IMR-90 (cell line): ENCODE measurements around the gene KIAA1328. TPM values are rescaled to one million over a fixed set of nuclear protein-coding genes. Genes with fewer than 3 reads are reported as not detected.

Experiments used
- ATAC-seq: fragments of 200-7000 bp; cut with Tn5 transposase; 2 replicates; pipeline ENCODE4 v1.9.1; 2020; ENCODE audit warnings: low read depth, mild to moderate bottlenecking, moderate library complexity
- BruUV-seq: library from RNA; stranded (reverse); fragments of 400-500 nt; replicated peaks from 2 replicates; lab custom pipeline; 2021; lab: Mats Ljungman, UMichigan
- CTCF ChIA-PET: fragments of 300-600 bp; formaldehyde crosslinking; extraction: SDS; loops from one replicate; lab custom pipeline; 2021; ENCODE audit warnings: antibody characterized with exemption; lab: Yijun Ruan, JAX
- POLR2A ChIA-PET: fragments of 300-600 bp; sonication (Branson Sonifier 250); formaldehyde crosslinking; loops from one replicate; lab custom pipeline; 2022; ENCODE audit warnings: antibody characterized with exemption; ENCODE audit not compliant: unreplicated experiment; lab: Charles Lee
- DNase-seq: peaks from one replicate; pipeline ENCODE4 v3.0.0; 2013
- H2AFZ ChIP-seq: replicated peaks from 2 replicates; pipeline ENCODE3; 2013; ENCODE audit warnings: low read length, mild to moderate bottlenecking; ENCODE audit not compliant: poor library complexity
- H2AK5ac ChIP-seq: 2 replicates; pipeline ENCODE4 v1.6.1; 2013; ENCODE audit warnings: low read depth, low read length, inconsistent platforms
- H2AK9ac ChIP-seq: replicated peaks from 2 replicates; pipeline ENCODE3; 2013; ENCODE audit warnings: mild to moderate bottlenecking, low read depth, low read length, moderate library complexity; ENCODE audit not compliant: poor library complexity
- H2BK120ac ChIP-seq: 2 replicates; pipeline ENCODE4 v1.6.1; 2013; ENCODE audit warnings: low read depth, low read length, inconsistent platforms
- H2BK15ac ChIP-seq: 3 replicates; pipeline ENCODE4 v1.6.1; 2013; ENCODE audit warnings: low read depth, low read length, inconsistent platforms
- H2BK20ac ChIP-seq: 2 replicates; pipeline ENCODE4 v1.6.1; 2013; ENCODE audit warnings: low read depth, mild to moderate bottlenecking, inconsistent platforms, low read length, moderate library complexity
- H2BK5ac ChIP-seq: 2 replicates; pipeline ENCODE4 v1.6.1; 2013; ENCODE audit warnings: mild to moderate bottlenecking, low read depth, low read length, inconsistent platforms; ENCODE audit not compliant: poor library complexity, severe bottlenecking
- H3K14ac ChIP-seq: replicated peaks from 2 replicates; pipeline ENCODE4 v1.6.1; 2013; ENCODE audit warnings: low read depth, low read length, inconsistent platforms
- H3K18ac ChIP-seq: 2 replicates; pipeline ENCODE4 v1.6.1; 2013; ENCODE audit warnings: low read depth, low read length, control low read depth
- H3K23ac ChIP-seq: 2 replicates; pipeline ENCODE4 v1.6.1; 2013; ENCODE audit warnings: low read depth, low read length, inconsistent platforms
- H3K27ac ChIP-seq: 2 replicates; pipeline ENCODE4 v1.5.1; 2013; ENCODE audit warnings: mild to moderate bottlenecking, control low read depth, low read length; ENCODE audit not compliant: insufficient read depth
- H3K27me3 ChIP-seq: 2 replicates; pipeline ENCODE4 v1.6.1; 2013; ENCODE audit warnings: low read length; ENCODE audit not compliant: control insufficient read depth, insufficient read depth
- H3K36me3 ChIP-seq: 2 replicates; pipeline ENCODE4 v1.6.1; 2013; ENCODE audit warnings: low read length, mixed read lengths; ENCODE audit not compliant: control insufficient read depth, insufficient read depth
- H3K4ac ChIP-seq: 2 replicates; pipeline ENCODE4 v1.6.1; 2013; ENCODE audit warnings: low read depth, low read length, inconsistent platforms
- H3K4me1 ChIP-seq: 2 replicates; pipeline ENCODE4 v1.6.1; 2013; ENCODE audit warnings: low read length, mixed read lengths; ENCODE audit not compliant: control insufficient read depth, insufficient read depth
- H3K4me2 ChIP-seq: 2 replicates; pipeline ENCODE4 v1.6.1; 2013; ENCODE audit warnings: low read depth, mild to moderate bottlenecking, control low read depth, low read length, moderate library complexity
- H3K4me3 ChIP-seq: 2 replicates; pipeline ENCODE4 v1.5.1; 2013; ENCODE audit warnings: low read depth, mild to moderate bottlenecking, control low read depth, low read length, moderate library complexity; ENCODE audit not compliant: insufficient read depth
- H3K56ac ChIP-seq: 2 replicates; pipeline ENCODE4 v1.6.1; 2013; ENCODE audit warnings: low read length, inconsistent platforms; ENCODE audit not compliant: insufficient read depth; ENCODE audit errors: extremely low read depth
- H3K79me1 ChIP-seq, 2 experiments: 2 replicates each; pipeline ENCODE4 v1.6.1; 2013; ENCODE audit warnings: low read length in 2 of 2, inconsistent platforms in 1 of 2, low read depth in 1 of 2
- H3K9ac ChIP-seq: 2 replicates; pipeline ENCODE4 v1.6.1; 2013; ENCODE audit warnings: low read depth, low read length, control low read depth
- H3K9me1 ChIP-seq: 2 replicates; pipeline ENCODE4 v1.6.1; 2013; ENCODE audit warnings: low read length, inconsistent platforms; ENCODE audit not compliant: insufficient read depth
- H3K9me3 ChIP-seq: 2 replicates; pipeline ENCODE4 v1.6.1; 2013; ENCODE audit warnings: low read length; ENCODE audit not compliant: control insufficient read depth, insufficient read depth
- H4K20me1 ChIP-seq: 2 replicates; pipeline ENCODE4 v1.6.1; 2013; ENCODE audit warnings: low read length, inconsistent platforms; ENCODE audit not compliant: insufficient read depth
- H4K5ac ChIP-seq: 2 replicates; pipeline ENCODE4 v1.6.1; 2013; ENCODE audit warnings: mild to moderate bottlenecking, low read depth, low read length, control low read depth
- H4K8ac ChIP-seq, 2 experiments: 2 replicates each; pipeline ENCODE4 v1.6.1; 2013; ENCODE audit warnings: low read depth in 2 of 2, low read length in 2 of 2, control low read depth in 1 of 2, inconsistent platforms in 1 of 2
- H4K91ac ChIP-seq: 2 replicates; pipeline ENCODE4 v1.6.1; 2013; ENCODE audit warnings: low read depth, low read length, inconsistent platforms; ENCODE audit not compliant: insufficient read depth
- BHLHE40 ChIP-seq: fragments of 150-350 bp; IDR thresholded peaks from 2 replicates; pipeline ENCODE4 v1.6.1; 2016; ENCODE audit warnings: mild to moderate bottlenecking, low read depth, low read length
- CEBPB ChIP-seq: IDR thresholded peaks from 2 replicates; pipeline ENCODE4 v1.6.1; 2012; ENCODE audit warnings: low read depth, low read length, improper control_type of control experiment
- CHD1 ChIP-seq: IDR thresholded peaks from 2 replicates; pipeline ENCODE4 v1.6.1; 2012; ENCODE audit warnings: low read depth, low read length, improper control_type of control experiment
- CTCF ChIP-seq: conservative IDR thresholded peaks from 2 replicates; pipeline ENCODE4 v1.5.1; 2012; ENCODE audit warnings: mild to moderate bottlenecking, low read depth, low read length, improper control_type of control experiment
- FOS ChIP-seq: fragments of 150-350 bp; IDR thresholded peaks from 2 replicates; pipeline ENCODE4 v1.6.1; 2016; ENCODE audit warnings: low read depth, low read length
- MAZ ChIP-seq: IDR thresholded peaks from 2 replicates; pipeline ENCODE4 v1.6.1; 2012; ENCODE audit warnings: low read depth, mild to moderate bottlenecking, low read length, improper control_type of control experiment, moderate library complexity, borderline replicate concordance
- NFE2L2 ChIP-seq: fragments of 150-350 bp; IDR thresholded peaks from 2 replicates; pipeline ENCODE4 v1.6.1; 2016; ENCODE audit warnings: low read depth, mild to moderate bottlenecking, low read length
- POLR2A ChIP-seq: IDR thresholded peaks from 2 replicates; pipeline ENCODE4 v1.6.1; 2012; ENCODE audit warnings: mild to moderate bottlenecking, low read depth, low read length
- RAD21 ChIP-seq: IDR thresholded peaks from 2 replicates; pipeline ENCODE4 v1.6.1; 2012; ENCODE audit warnings: low read length, improper control_type of control experiment
- RFX5 ChIP-seq: IDR thresholded peaks from 2 replicates; pipeline ENCODE4 v1.8.0; 2012; ENCODE audit warnings: low read depth, mild to moderate bottlenecking, low read length, moderate library complexity
- SMC3 ChIP-seq: fragments of 150-350 bp; IDR thresholded peaks from 2 replicates; pipeline ENCODE4 v1.6.1; 2016; ENCODE audit warnings: low read depth, mild to moderate bottlenecking, antibody characterized with exemption, low read length, moderate library complexity
- USF2 ChIP-seq: fragments of 150-350 bp; IDR thresholded peaks from 2 replicates; pipeline ENCODE4 v1.6.1; 2017; ENCODE audit warnings: mild to moderate bottlenecking, antibody characterized with exemption, low read length, low read depth
- WGBS, 2 experiments: methylation state at CpG; one replicate each; pipeline versions ENCODE4 v1.1.5 to v1.1.7; 2013; ENCODE audit warnings: missing lambda C conversion rate in 2 of 2; ENCODE audit not compliant: insufficient read length in 1 of 2; ENCODE audit errors: extremely low coverage in 2 of 2; 5-methylcytosine and 5-hydroxymethylcytosine counted together
- dilution Hi-C: fragments of 300-500 bp; cut with HindIII; formaldehyde crosslinking; loops from one replicate; pipeline ENCODE4 v1.14.3; 2018; ENCODE audit warnings: low sequenced_read_pairs; ENCODE audit not compliant: unreplicated experiment
- in situ Hi-C: fragments of 300-500 bp; cut with MboI; formaldehyde crosslinking; loops from 3 replicates; pipeline ENCODE4 v1.14.3; 2019; ENCODE audit warnings: low sequenced_read_pairs, inconsistent platforms, mixed read lengths
- intact Hi-C: fragments of 100-400 bp; cut with micrococcal nuclease; formaldehyde crosslinking; loops from 2 replicates; pipeline ENCODE4 v1.10.0; 2022
- polyA plus RNA-seq, 3 experiments: library from polyadenylated mRNA; depleted of rRNA; stranded (reverse); fragments of >200 nt; gene quantifications; 2 replicates each; pipeline ENCODE4 v1.2.3, GENCODE V29; 2012; ENCODE audit warnings: low replicate concordance in 1 of 3
- total RNA-seq: library from RNA; depleted of rRNA; stranded (reverse); fragments of >200 nt; gene quantifications from 2 replicates; pipeline ENCODE4 v1.2.3, GENCODE V29; 2012
- TF ChIP-seq, protein P1 (sequence below): fragments of 150-350 bp; IDR thresholded peaks from 2 replicates; pipeline ENCODE4 v1.6.1; 2016; ENCODE audit warnings: low read depth, mild to moderate bottlenecking, low read length, moderate library complexity, borderline replicate concordance

KIAA1328 gene
- total and polyA plus RNA-seq, 2 of the 4 experiments (the other 2 are of a cell fraction), result 2.4 to 7.0 TPM

DNA sequence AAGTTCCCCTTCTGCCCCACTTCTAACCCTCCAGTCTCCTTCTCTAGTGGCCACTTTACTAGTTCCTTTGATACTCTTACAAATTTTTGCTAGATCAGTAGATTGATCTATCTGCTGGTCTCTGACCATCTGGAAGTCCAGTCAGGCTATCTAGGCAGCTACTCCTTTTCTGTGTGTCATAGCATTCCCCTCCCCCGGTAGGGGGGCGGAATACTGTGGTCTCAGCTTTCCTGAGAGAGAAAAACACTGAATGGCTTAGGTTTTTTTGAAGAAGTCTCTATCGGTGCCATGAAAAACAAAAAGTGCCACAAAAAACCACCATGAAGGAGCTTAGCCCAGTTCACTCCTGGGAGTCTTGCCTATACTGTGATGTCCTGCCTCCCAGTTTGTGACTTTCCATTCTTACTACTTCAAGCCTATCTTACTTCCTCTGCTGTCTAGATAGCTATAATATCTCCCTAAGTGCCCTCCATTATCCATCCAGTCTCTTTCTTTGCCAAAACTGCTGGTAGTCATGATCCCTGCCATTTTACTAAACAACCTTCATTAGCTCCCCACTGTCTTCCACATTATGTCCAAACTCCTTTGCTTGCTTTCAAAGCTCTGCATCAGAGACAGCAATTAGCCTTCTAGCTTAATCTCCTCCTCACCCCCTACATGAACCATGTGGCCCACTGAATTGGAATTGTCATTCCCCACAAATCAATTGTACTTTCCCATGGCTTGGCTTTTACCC is 30.0 kb upstream of the KIAA1328 start:
- ChIA-PET CTCF (no interaction called here), POLR2A (no interaction called here)
- H3K4me3 ChIP-seq, result no peak overlapping the region
- peaks cover 35% of the 10 kb centered on the region for H3K36me3 ChIP-seq
- no peak overlapping the region for H4K5ac ChIP-seq
- H2AFZ ChIP-seq, result no peak overlapping the region
- no peak overlapping the region for H2BK120ac ChIP-seq
- no peak overlapping the region for H2BK15ac ChIP-seq
- dilution Hi-C loops (no loop called here), intact Hi-C loops (no loop called here), in situ Hi-C loops (no loop called here)
- H3K79me1 ChIP-seq, result 0 out of 4 replicates have a peak, but pooled peaks cover 0 to 5% of the 10 kb centered on the region in 2 experiments
- no peak overlapping the region for H4K91ac ChIP-seq
- H2BK20ac ChIP-seq, result no peak overlapping the region
- no peaks in the 10 kb centered on the region for H3K27me3 ChIP-seq
- H3K4me2 ChIP-seq, result no peak overlapping the region
- H4K20me1 ChIP-seq, result no peaks in the 10 kb centered on the region
- no peak overlapping the region for H3K4ac ChIP-seq
- H3K27ac ChIP-seq, result no peak overlapping the region
- H3K56ac ChIP-seq, result no peak overlapping the region
- H3K23ac ChIP-seq, result no peak overlapping the region
- no TSS peak for BruUV-seq
- DNase-seq (peak; percentile 51), ATAC-seq (0 out of 2 replicates have a peak, but pooled peaks have one; percentile 14)
- H3K14ac ChIP-seq, result no peak overlapping the region
- TF ChIP-seq NFE2L2 (no peak), CHD1 (no peak), CEBPB (no peak), FOS (no peak), CTCF (no peak), RFX5 (no peak), POLR2A (no peak), RAD21 (no peak), USF2 (no peak), MAZ (no peak), SMC3 (no peak), BHLHE40 (no peak)
- TF ChIP-seq, protein P1, sequence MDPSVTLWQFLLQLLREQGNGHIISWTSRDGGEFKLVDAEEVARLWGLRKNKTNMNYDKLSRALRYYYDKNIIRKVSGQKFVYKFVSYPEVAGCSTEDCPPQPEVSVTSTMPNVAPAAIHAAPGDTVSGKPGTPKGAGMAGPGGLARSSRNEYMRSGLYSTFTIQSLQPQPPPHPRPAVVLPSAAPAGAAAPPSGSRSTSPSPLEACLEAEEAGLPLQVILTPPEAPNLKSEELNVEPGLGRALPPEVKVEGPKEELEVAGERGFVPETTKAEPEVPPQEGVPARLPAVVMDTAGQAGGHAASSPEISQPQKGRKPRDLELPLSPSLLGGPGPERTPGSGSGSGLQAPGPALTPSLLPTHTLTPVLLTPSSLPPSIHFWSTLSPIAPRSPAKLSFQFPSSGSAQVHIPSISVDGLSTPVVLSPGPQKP, result no peak
- no peak overlapping the region for H3K9ac ChIP-seq
- peaks cover 3% of the 10 kb centered on the region; the same call in 1 of the 2 replicates for H3K9me1 ChIP-seq
- no CpG with 5 or more reads among the region's 3 CpGs for WGBS, 2 experiments
- H4K8ac ChIP-seq, result no peak overlapping the region
- no peak overlapping the region for H2AK5ac ChIP-seq
- H3K18ac ChIP-seq, result no peak overlapping the region
- H2BK5ac ChIP-seq, result no peak overlapping the region
- no peaks in the 10 kb centered on the region for H3K4me1 ChIP-seq
- H3K9me3 ChIP-seq, result no peaks in the 10 kb centered on the region
- H2AK9ac ChIP-seq, result no peak overlapping the region
